ENCODE measurements around the gene ARMH1. TPM values are rescaled to one million over a fixed set of nuclear protein-coding genes. Genes with fewer than 3 reads are reported as not detected.
"Not testable (repeated sequence)": the region's sequence is repeated elsewhere in the genome, so short reads cannot be mapped to it uniquely, and the experiment has no call there.

ARMH1 gene
- total RNA-seq, 1 donor from 2014 or later: 0.52 TPM

DNA sequence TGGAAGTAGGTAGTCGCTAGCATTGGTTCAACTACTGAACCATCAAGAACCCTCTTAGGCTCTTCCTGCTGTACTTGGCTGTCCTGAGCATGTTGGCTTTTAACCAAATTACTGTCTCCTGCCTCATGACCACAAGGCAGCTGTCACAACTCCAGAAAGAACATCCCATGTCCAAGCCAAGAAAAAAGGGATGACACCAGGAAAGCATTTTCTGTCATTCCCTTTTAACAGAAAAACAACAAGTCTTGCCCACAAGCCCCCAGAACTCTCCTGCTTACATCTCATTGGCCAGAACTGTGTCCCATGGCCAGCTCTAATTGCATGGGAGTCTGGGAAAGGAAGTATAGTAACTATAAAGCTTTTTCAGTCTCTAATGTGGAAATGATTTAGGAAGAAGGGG is 58.9 kb downstream of the ARMH1 start:
- Histone ChIP-seq H3K27ac (ENCODE audit: low read depth, low read length) (peak overlapping the region; percentile 30), H3K4me1 (ENCODE audit: control insufficient read depth in 3 of 3, insufficient read depth in 3 of 3, low read length in 3 of 3) (peaks cover 4 to 10% (median 10%) of the 10 kb centered on the region in 3 donors), H3K36me3 (ENCODE audit: control insufficient read depth in 3 of 3, insufficient read depth in 3 of 3, low read length in 3 of 3) (no peaks in the 10 kb centered on the region), H3K4me3 (ENCODE audit: low read length in 3 of 3) (no peak overlapping the region), H3K9ac (ENCODE audit: low read depth in 1 of 3, low read length in 3 of 3) (no peak overlapping the region), H3K27me3 (ENCODE audit: control insufficient read depth in 3 of 3, insufficient read depth in 3 of 3, low read length in 3 of 3) (no peaks in the 10 kb centered on the region), H3K9me3 (ENCODE audit: control insufficient read depth in 3 of 3, low read length in 3 of 3) (no peaks in the 10 kb centered on the region)

DNA sequence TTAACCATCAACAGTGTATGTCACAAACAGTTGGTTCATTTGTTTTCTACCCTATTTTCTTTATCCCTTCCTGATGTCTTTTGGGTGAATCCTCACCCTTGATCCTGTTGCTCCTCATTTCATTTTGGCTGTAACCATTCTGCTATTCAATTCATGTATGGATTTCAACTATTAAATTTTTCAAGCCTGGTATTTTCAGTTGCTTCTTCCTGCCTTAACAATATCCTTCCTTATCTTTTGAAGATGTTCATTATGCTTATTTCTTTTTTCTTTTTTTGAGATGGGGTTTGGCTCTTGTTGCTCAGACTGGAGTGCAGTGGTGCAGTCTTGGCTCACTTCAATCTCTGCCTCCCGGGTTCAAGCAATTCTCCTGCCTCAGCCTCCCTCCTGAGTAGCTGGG is 59.3 kb downstream of the ARMH1 start:
- Histone ChIP-seq H3K9ac (ENCODE audit: low read depth in 1 of 3, low read length in 3 of 3) (no peak overlapping the region), H3K4me1 (ENCODE audit: control insufficient read depth in 3 of 3, insufficient read depth in 3 of 3, low read length in 3 of 3) (peaks cover 4 to 10% (median 10%) of the 10 kb centered on the region in 3 donors), H3K9me3 (ENCODE audit: control insufficient read depth in 3 of 3, low read length in 3 of 3) (no peaks in the 10 kb centered on the region), H3K4me3 (ENCODE audit: low read length in 3 of 3) (no peak overlapping the region), H3K36me3 (ENCODE audit: control insufficient read depth in 3 of 3, insufficient read depth in 3 of 3, low read length in 3 of 3) (no peaks in the 10 kb centered on the region), H3K27ac (ENCODE audit: low read depth, low read length) (peak overlapping the region; percentile 30), H3K27me3 (ENCODE audit: control insufficient read depth in 3 of 3, insufficient read depth in 3 of 3, low read length in 3 of 3) (no peaks in the 10 kb centered on the region)

DNA sequence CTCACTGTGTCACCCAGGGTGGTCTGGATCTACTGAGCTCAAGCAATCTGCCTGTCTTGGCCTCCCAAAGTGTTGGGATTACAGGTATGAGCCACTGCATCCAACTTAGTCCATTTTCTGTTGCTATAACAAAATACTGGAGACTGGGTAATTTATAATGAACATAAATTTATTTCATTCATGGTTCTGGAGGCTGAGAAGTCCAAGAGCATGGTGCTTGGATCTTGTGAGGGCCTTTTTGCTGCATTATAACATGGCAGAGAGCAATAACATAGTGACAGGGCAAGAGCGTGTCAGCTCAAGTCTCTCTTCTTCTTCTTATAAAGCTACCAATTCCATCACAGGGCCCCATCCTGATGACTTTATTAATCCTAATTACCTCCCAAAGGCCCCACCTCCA is 61.5 kb downstream of the ARMH1 start:
- Histone ChIP-seq H3K4me3 (ENCODE audit: low read length in 3 of 3) (no peak overlapping the region), H3K27me3 (ENCODE audit: control insufficient read depth in 3 of 3, insufficient read depth in 3 of 3, low read length in 3 of 3) (no peaks in the 10 kb centered on the region), H3K27ac (ENCODE audit: low read depth, low read length) (no peak overlapping the region), H3K9ac (ENCODE audit: low read depth in 1 of 3, low read length in 3 of 3) (no peak overlapping the region), H3K4me1 (ENCODE audit: control insufficient read depth in 3 of 3, insufficient read depth in 3 of 3, low read length in 3 of 3) (peaks cover 10 to 18% (median 15%) of the 10 kb centered on the region in 3 donors), H3K36me3 (ENCODE audit: control insufficient read depth in 3 of 3, insufficient read depth in 3 of 3, low read length in 3 of 3) (no peaks in the 10 kb centered on the region), H3K9me3 (ENCODE audit: control insufficient read depth in 3 of 3, low read length in 3 of 3) (no peaks in the 10 kb centered on the region)

DNA sequence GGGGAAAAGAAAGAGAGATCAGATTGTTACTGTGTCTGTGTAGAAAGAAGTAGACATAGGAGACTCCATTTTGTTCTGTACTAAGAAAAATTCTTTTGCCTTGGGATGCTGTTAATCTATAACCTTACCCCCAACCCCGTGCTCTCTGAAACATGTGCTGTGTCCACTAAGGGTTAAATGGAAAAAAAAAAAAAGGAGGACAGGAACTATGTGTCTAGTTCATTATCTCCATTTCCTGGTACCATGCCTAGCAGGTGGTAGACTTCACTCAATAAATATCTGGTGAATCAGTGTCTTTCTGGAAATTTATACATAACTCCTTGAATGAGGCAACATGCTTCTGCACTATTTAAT is 64.4 kb downstream of the ARMH1 start:
- H3K9ac ChIP-seq (ENCODE audit: low read depth in 1 of 3, low read length in 3 of 3): peak overlapping the region; percentile 89 to 95 (median 90)
- peak overlapping the region; percentile 96 for H3K27ac ChIP-seq (ENCODE audit: low read depth, low read length)
- H3K36me3 ChIP-seq (ENCODE audit: control insufficient read depth in 3 of 3, insufficient read depth in 3 of 3, low read length in 3 of 3); H3K27me3 ChIP-seq (ENCODE audit: control insufficient read depth in 3 of 3, insufficient read depth in 3 of 3, low read length in 3 of 3); H3K9me3 ChIP-seq (ENCODE audit: control insufficient read depth in 3 of 3, low read length in 3 of 3): not testable (repeated sequence)
- peaks cover 7 to 13% (median 10%) of the 10 kb centered on the region in 3 donors for H3K4me1 ChIP-seq (ENCODE audit: control insufficient read depth in 3 of 3, insufficient read depth in 3 of 3, low read length in 3 of 3)
- H3K4me3 ChIP-seq (ENCODE audit: low read length in 3 of 3): peak overlapping the region; percentile 87 to 94 (median 91)

DNA sequence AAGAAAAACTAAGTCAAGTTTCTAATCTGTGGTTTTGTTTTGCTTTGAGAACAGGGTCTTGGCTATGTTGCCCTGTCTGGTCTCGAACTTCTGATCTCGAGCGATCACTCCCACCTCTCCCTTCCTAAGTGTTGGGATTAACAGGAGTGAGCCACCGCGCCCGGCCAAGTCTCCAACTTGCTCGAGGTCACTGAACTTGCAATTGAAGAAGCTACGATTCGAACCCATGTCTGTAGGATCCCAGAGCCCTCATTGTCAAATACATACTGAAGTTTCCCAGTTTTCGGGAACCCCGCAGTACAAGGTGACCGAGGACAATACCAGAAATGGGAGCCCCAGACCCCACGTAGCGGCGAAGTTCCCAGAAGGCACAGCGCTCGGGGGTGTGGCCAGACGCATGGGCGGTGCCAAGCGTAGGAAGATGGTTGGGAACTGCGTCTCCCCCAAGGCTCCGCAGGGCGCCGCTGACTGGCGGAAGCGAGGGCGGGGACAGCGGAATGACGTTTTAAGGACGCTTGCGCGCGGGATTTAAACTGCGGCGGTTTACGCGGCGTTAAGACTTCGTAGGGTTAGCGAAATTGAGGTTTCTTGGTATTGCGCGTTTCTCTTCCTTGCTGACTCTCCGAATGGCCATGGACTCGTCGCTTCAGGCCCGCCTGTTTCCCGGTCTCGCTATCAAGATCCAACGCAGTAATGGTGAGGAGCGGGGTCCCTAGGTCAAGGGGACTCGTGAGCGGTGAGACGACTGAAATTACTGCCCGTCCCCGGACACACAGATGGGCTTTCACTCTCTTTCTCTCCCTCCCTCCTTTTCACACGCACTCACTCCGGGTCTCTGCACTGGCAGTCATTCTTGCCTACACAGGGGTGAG is 65.0 kb downstream of the ARMH1 start, which contains the start of gene KIF2C:
KIF2C (plus strand) TSS at position 531 of the 872 bp plus-strand sequence; CDS start at position 627, 96 bp downstream.
- H3K9ac ChIP-seq (ENCODE audit: low read depth in 1 of 3, low read length in 3 of 3): peak within 1 kb of the TSS; percentile 89 to 95 (median 90)
- peaks cover 7 to 13% (median 10%) of the 10 kb centered on the region in 3 donors for H3K4me1 ChIP-seq (ENCODE audit: control insufficient read depth in 3 of 3, insufficient read depth in 3 of 3, low read length in 3 of 3)
- H3K27me3 ChIP-seq (ENCODE audit: control insufficient read depth in 3 of 3, insufficient read depth in 3 of 3, low read length in 3 of 3): no peaks in the 10 kb centered on the region
- H3K27ac ChIP-seq (ENCODE audit: low read depth, low read length): peak within 1 kb of the TSS; percentile 96
- peak within 1 kb of the TSS; percentile 87 to 94 (median 91) for H3K4me3 ChIP-seq (ENCODE audit: low read length in 3 of 3)
- H3K9me3 ChIP-seq (ENCODE audit: control insufficient read depth in 3 of 3, low read length in 3 of 3): no peaks in the 10 kb centered on the region
- H3K36me3 ChIP-seq (ENCODE audit: control insufficient read depth in 3 of 3, insufficient read depth in 3 of 3, low read length in 3 of 3): no peaks in the 10 kb centered on the region

DNA sequence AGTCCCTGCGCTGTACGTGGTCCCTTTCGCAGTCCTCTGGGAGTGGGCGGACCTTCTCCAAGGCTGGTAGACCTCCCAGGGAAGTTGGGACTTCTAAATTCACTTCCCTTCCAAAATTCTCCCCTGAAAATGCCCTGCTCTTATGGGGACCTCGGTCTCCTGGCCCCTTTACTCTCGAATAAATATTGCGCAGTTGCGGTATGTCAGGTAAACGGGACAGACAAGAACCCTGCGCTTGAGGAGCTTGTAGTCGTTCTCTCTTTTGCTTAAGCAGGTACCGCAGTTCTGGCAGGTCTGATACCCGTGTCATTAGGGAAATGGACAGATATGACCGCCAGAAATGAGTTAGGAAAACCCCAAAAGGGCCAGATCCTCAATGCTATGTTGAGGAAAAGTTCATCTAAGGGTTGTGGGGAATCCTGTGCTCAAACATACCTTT is 65.7 kb downstream of the ARMH1 start:
- H3K4me3 ChIP-seq (ENCODE audit: low read length in 3 of 3): peak overlapping the region; percentile 76 to 87 (median 77)
- H3K27me3 ChIP-seq (ENCODE audit: control insufficient read depth in 3 of 3, insufficient read depth in 3 of 3, low read length in 3 of 3): no peaks in the 10 kb centered on the region
- no peak overlapping the region for H3K27ac ChIP-seq (ENCODE audit: low read depth, low read length)
- H3K36me3 ChIP-seq (ENCODE audit: control insufficient read depth in 3 of 3, insufficient read depth in 3 of 3, low read length in 3 of 3): no peaks in the 10 kb centered on the region
- peak overlapping the region in 2 of 3 donors; percentile 89 to 90 for H3K9ac ChIP-seq (ENCODE audit: low read depth in 1 of 3, low read length in 3 of 3)
- no peaks in the 10 kb centered on the region for H3K9me3 ChIP-seq (ENCODE audit: control insufficient read depth in 3 of 3, low read length in 3 of 3)
- peaks cover 7 to 13% (median 10%) of the 10 kb centered on the region in 3 donors for H3K4me1 ChIP-seq (ENCODE audit: control insufficient read depth in 3 of 3, insufficient read depth in 3 of 3, low read length in 3 of 3)

DNA sequence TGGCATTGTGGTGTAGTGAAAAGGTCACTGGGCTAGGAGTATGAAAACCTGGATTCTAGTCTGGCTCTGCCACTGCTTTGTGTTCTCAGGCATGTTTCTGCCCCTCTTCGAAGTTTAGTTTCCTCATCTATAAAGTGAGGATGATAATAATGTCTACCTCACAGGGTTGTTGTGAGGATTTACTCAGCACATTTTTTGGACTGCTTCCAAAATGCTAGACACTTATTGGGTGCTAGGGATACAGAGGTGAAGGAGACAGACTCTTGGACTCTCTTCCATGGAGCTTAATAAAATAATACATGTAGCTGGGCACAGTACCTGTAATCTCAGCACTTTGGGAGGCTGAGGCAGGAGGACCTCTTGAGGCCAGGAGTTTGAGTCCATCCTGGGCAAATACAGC is 68.7 kb downstream of the ARMH1 start:
- no peaks in the 10 kb centered on the region for H3K9me3 ChIP-seq (ENCODE audit: control insufficient read depth in 3 of 3, low read length in 3 of 3)
- H3K27me3 ChIP-seq (ENCODE audit: control insufficient read depth in 3 of 3, insufficient read depth in 3 of 3, low read length in 3 of 3): no peaks in the 10 kb centered on the region
- H3K9ac ChIP-seq (ENCODE audit: low read depth in 1 of 3, low read length in 3 of 3): no peak overlapping the region

DNA sequence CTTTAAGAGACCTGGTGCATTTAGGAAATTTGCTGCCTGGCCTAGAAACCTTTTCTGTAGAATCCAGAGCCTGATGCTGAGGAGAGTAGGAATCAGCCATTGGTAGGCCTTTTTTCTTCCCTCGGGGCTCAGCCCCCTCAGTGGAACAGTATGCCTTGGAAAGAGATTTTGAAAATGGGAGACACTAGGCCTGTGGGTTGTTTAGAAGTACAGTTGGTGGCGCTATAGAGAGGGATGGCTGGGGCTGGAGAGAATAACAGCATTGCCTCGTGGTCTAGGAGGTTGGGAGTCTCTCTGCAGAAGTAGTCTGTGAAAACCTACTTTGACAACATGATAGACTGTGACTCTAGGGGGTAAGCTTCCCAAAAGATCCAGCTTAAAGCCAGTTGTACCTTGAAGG is 73.4 kb downstream of the ARMH1 start:
- Histone ChIP-seq H3K9me3 (ENCODE audit: control insufficient read depth in 3 of 3, low read length in 3 of 3) (no peaks in the 10 kb centered on the region), H3K4me1 (ENCODE audit: control insufficient read depth in 3 of 3, insufficient read depth in 3 of 3, low read length in 3 of 3) (no peaks in the 10 kb centered on the region), H3K27me3 (ENCODE audit: control insufficient read depth in 3 of 3, insufficient read depth in 3 of 3, low read length in 3 of 3) (no peaks in the 10 kb centered on the region), H3K36me3 (ENCODE audit: control insufficient read depth in 3 of 3, insufficient read depth in 3 of 3, low read length in 3 of 3) (no peaks in the 10 kb centered on the region), H3K27ac (ENCODE audit: low read depth, low read length) (no peak overlapping the region), H3K4me3 (ENCODE audit: low read length in 3 of 3) (no peak overlapping the region), H3K9ac (ENCODE audit: low read depth in 1 of 3, low read length in 3 of 3) (no peak overlapping the region)

More for the DNA sequence above, 68.7 kb downstream of the ARMH1 start:
- Histone ChIP-seq H3K4me1 (ENCODE audit: control insufficient read depth in 3 of 3, insufficient read depth in 3 of 3, low read length in 3 of 3) (peaks cover 7 to 13% (median 10%) of the 10 kb centered on the region in 3 donors), H3K4me3 (ENCODE audit: low read length in 3 of 3) (no peak overlapping the region), H3K27ac (ENCODE audit: low read depth, low read length) (no peak overlapping the region), H3K36me3 (ENCODE audit: control insufficient read depth in 3 of 3, insufficient read depth in 3 of 3, low read length in 3 of 3) (no peaks in the 10 kb centered on the region)

DNA sequence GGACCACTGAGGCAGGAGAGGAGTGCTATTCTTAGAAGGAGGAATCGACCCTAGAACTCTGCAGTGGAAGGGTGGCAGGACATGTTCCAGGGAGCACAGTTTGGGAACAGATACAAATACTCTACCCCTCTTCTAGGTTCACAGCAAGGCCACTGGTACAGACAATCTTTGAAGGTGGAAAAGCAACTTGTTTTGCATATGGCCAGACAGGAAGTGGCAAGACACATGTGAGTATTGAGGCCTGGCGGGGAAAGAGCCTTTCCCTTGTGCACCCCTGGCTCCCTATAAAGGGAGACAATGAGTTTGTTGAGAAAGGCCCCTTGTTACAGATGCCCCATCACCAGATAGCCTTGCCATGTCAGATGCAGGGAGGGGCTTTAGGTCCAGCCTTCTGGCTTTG is 82.9 kb downstream of the ARMH1 start:
- H3K9ac ChIP-seq (ENCODE audit: low read depth in 1 of 3, low read length in 3 of 3): no peak overlapping the region

DNA sequence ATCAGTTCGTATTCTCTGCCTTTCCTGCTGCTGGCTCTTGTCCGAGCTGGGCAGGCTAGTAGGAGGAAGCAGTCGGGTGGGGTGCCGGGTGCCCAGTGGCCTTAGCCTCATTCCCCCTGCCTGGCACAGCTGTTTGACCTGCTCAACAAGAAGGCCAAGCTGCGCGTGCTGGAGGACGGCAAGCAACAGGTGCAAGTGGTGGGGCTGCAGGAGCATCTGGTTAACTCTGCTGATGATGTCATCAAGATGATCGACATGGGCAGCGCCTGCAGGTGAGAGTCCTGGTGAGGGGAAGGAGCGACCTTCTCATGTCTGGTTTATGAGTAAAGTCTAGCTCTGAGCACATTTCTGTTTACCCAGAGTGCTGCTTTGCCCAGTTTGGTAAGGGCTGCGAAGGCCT is 84.6 kb downstream of the ARMH1 start:
- H3K9me3 ChIP-seq (ENCODE audit: control insufficient read depth in 3 of 3, low read length in 3 of 3): no peaks in the 10 kb centered on the region
- no peak overlapping the region for H3K27ac ChIP-seq (ENCODE audit: low read depth, low read length)
- no peak overlapping the region for H3K4me3 ChIP-seq (ENCODE audit: low read length in 3 of 3)
- H3K4me1 ChIP-seq (ENCODE audit: control insufficient read depth in 3 of 3, insufficient read depth in 3 of 3, low read length in 3 of 3): peaks cover 0 to 4% (median 3%) of the 10 kb centered on the region in 3 donors
- no peak overlapping the region for H3K9ac ChIP-seq (ENCODE audit: low read depth in 1 of 3, low read length in 3 of 3)
- no peaks in the 10 kb centered on the region for H3K27me3 ChIP-seq (ENCODE audit: control insufficient read depth in 3 of 3, insufficient read depth in 3 of 3, low read length in 3 of 3)
- no peaks in the 10 kb centered on the region for H3K36me3 ChIP-seq (ENCODE audit: control insufficient read depth in 3 of 3, insufficient read depth in 3 of 3, low read length in 3 of 3)

More for the DNA sequence above, 82.9 kb downstream of the ARMH1 start:
- no peaks in the 10 kb centered on the region for H3K27me3 ChIP-seq (ENCODE audit: control insufficient read depth in 3 of 3, insufficient read depth in 3 of 3, low read length in 3 of 3)
- peaks cover 0 to 4% (median 3%) of the 10 kb centered on the region in 3 donors for H3K4me1 ChIP-seq (ENCODE audit: control insufficient read depth in 3 of 3, insufficient read depth in 3 of 3, low read length in 3 of 3)
- H3K27ac ChIP-seq (ENCODE audit: low read depth, low read length): no peak overlapping the region
- H3K9me3 ChIP-seq (ENCODE audit: control insufficient read depth in 3 of 3, low read length in 3 of 3): no peaks in the 10 kb centered on the region
- H3K36me3 ChIP-seq (ENCODE audit: control insufficient read depth in 3 of 3, insufficient read depth in 3 of 3, low read length in 3 of 3): no peaks in the 10 kb centered on the region
- no peak overlapping the region for H3K4me3 ChIP-seq (ENCODE audit: low read length in 3 of 3)

Data from skeletal muscle tissue (tissue), 4 donors.